Measurements from ENCODE around the gene CBLB. TPM values are rescaled to one million over a fixed set of nuclear protein-coding genes. Genes with fewer than 3 reads are reported as not detected.

Gene CBLB
- total RNA-seq, 1 experiment from 2014 or later, result 34.3 TPM

DNA sequence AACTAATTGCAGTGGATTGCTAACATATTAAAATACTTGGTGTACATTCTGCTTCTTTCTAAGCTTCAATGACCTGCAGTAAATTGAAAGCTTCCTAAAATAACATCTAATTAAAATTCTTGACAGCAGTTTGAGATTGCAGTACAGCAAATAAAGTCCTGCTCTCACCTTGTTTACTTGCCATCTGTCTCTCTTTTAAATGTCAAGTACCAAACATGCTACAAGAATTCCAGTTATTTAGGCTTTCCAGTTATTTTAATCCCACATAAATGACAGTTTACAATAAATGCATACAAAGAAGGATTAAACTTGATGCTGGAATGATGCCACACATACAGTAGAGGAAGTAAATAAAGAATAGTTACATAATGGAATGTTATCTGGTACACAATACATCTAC, 33.2 kb downstream of the CBLB start:
- CTCF ChIA-PET, result no interaction called here
- no peak overlapping the region for H3K4me3 Mint-ChIP-seq (ENCODE audit: unreplicated experiment)
- no peak for DNase-seq
- peaks cover 8% of the 10 kb centered on the region for H3K4me1 ChIP-seq
- TF ChIP-seq, protein P1, sequence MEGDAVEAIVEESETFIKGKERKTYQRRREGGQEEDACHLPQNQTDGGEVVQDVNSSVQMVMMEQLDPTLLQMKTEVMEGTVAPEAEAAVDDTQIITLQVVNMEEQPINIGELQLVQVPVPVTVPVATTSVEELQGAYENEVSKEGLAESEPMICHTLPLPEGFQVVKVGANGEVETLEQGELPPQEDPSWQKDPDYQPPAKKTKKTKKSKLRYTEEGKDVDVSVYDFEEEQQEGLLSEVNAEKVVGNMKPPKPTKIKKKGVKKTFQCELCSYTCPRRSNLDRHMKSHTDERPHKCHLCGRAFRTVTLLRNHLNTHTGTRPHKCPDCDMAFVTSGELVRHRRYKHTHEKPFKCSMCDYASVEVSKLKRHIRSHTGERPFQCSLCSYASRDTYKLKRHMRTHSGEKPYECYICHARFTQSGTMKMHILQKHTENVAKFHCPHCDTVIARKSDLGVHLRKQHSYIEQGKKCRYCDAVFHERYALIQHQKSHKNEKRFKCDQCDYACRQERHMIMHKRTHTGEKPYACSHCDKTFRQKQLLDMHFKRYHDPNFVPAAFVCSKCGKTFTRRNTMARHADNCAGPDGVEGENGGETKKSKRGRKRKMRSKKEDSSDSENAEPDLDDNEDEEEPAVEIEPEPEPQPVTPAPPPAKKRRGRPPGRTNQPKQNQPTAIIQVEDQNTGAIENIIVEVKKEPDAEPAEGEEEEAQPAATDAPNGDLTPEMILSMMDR (IDR thresholded peaks at IDR 0.05; ENCODE audit: insufficient read depth in 1 of 2, low read depth in 1 of 2, low read length in 1 of 2, severe bottlenecking in 1 of 2, unreplicated experiment in 1 of 2), result no peak
- BruUV-seq (replicated peaks), result no TSS peak
- no peak overlapping the region for H3K4me3 ChIP-seq (ENCODE audit: low read depth, low read length)
- no peaks in the 10 kb centered on the region for H3K27me3 ChIP-seq (replicated peaks; ENCODE audit: control insufficient read depth, insufficient read depth, low read length)
- peaks cover 13% of the 10 kb centered on the region for H3K4me1 Mint-ChIP-seq (ENCODE audit: low read depth, unreplicated experiment)
- no peak overlapping the region for H3K27ac Mint-ChIP-seq (ENCODE audit: unreplicated experiment)
- H3K36me3 ChIP-seq (ENCODE audit: control insufficient read depth, insufficient read depth, low read length), result no peaks in the 10 kb centered on the region; the same call in 1 of the 2 replicates
- H3K27me3 Mint-ChIP-seq (ENCODE audit: insufficient read depth, unreplicated experiment), result no peaks in the 10 kb centered on the region
- intact Hi-C loops (cut with micrococcal nuclease; ENCODE audit: unreplicated experiment), result no loop called here
- POLR2A ChIA-PET, result no interaction called here
- H3K36me3 Mint-ChIP-seq (ENCODE audit: insufficient read depth, unreplicated experiment), result no peaks in the 10 kb centered on the region
- H3K9me3 ChIP-seq, result no peaks in the 10 kb centered on the region
- H3K9me3 Mint-ChIP-seq (ENCODE audit: unreplicated experiment), result no peaks in the 10 kb centered on the region

DNA sequence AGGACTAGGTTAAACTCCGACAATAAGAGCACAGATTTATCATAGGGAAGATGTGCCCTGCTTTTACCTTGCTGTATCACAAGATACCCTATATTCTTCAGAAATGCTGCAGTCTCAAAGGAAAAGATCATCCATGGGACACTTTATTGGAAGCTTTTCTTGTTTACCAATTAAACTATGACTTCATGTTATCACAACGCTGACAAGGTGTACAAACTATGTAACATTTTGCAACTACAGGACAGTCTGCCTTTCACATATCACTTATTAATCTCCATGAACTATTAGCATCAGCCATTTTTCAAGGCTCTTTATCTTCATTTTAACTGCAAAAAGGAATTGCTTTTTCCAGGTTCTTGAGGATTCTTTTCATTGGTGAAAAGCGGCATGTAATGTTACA, 34.0 kb downstream of the CBLB start:
- intact Hi-C loops (cut with micrococcal nuclease; ENCODE audit: unreplicated experiment), result no loop called here
- no peaks in the 10 kb centered on the region for H3K9me3 ChIP-seq
- H3K36me3 ChIP-seq (ENCODE audit: control insufficient read depth, insufficient read depth, low read length), result no peaks in the 10 kb centered on the region; the same call in 1 of the 2 replicates
- TF ChIP-seq, protein P1 (IDR thresholded peaks at IDR 0.05; ENCODE audit: insufficient read depth in 1 of 2, low read depth in 1 of 2, low read length in 1 of 2, severe bottlenecking in 1 of 2, unreplicated experiment in 1 of 2), result no peak
- POLR2A ChIA-PET, result no interaction called here
- Mint-ChIP-seq H3K4me3 (ENCODE audit: unreplicated experiment) (no peak overlapping the region), H3K36me3 (ENCODE audit: insufficient read depth, unreplicated experiment) (no peaks in the 10 kb centered on the region), H3K4me1 (ENCODE audit: low read depth, unreplicated experiment) (peaks cover 13% of the 10 kb centered on the region), H3K27me3 (ENCODE audit: insufficient read depth, unreplicated experiment) (no peaks in the 10 kb centered on the region), H3K9me3 (ENCODE audit: unreplicated experiment) (no peaks in the 10 kb centered on the region), H3K27ac (ENCODE audit: unreplicated experiment) (no peak overlapping the region)
- BruUV-seq (replicated peaks), result no TSS peak
- H3K4me3 ChIP-seq (ENCODE audit: low read depth, low read length), result no peak overlapping the region
- H3K4me1 ChIP-seq, result peaks cover 8% of the 10 kb centered on the region
- no peaks in the 10 kb centered on the region for H3K27me3 ChIP-seq (replicated peaks; ENCODE audit: control insufficient read depth, insufficient read depth, low read length)
- CTCF ChIA-PET, result no interaction called here
- no peak for DNase-seq

DNA sequence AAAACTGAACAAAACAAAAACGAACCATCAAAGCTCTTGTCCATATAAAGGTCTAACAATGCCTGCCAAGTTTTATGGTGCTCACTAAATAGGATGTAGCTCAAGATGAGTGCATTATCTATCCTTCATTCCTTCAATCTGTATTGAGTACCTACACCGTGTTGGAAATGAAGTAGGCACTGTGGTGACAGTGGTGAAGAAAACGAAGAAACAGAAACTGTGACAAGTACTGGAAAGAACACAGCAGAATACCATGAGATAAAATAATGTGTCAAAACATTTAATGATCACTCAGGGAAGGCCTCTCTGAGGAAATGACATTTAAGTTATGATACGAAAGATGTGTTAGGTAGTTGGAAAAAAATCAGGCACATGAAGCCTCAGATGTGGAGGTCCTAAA, 36.2 kb downstream of the CBLB start:
- H3K27ac Mint-ChIP-seq (ENCODE audit: unreplicated experiment), result no peak overlapping the region
- H3K36me3 ChIP-seq (ENCODE audit: control insufficient read depth, insufficient read depth, low read length), result no peaks in the 10 kb centered on the region; the same call in 1 of the 2 replicates
- peaks cover 6% of the 10 kb centered on the region for H3K4me1 Mint-ChIP-seq (ENCODE audit: low read depth, unreplicated experiment)
- ChIA-PET POLR2A (no interaction called here), CTCF (no interaction called here)
- no peaks in the 10 kb centered on the region for H3K9me3 Mint-ChIP-seq (ENCODE audit: unreplicated experiment)
- TF ChIP-seq, protein P1 (IDR thresholded peaks at IDR 0.05; ENCODE audit: insufficient read depth in 1 of 2, low read depth in 1 of 2, low read length in 1 of 2, severe bottlenecking in 1 of 2, unreplicated experiment in 1 of 2), result no peak
- no peaks in the 10 kb centered on the region for H3K27me3 ChIP-seq (replicated peaks; ENCODE audit: control insufficient read depth, insufficient read depth, low read length)
- H3K4me1 ChIP-seq, result peaks cover 8% of the 10 kb centered on the region
- DNase-seq, result no peak
- H3K4me3 Mint-ChIP-seq (ENCODE audit: unreplicated experiment), result no peak overlapping the region
- no peaks in the 10 kb centered on the region for H3K36me3 Mint-ChIP-seq (ENCODE audit: insufficient read depth, unreplicated experiment)
- H3K9me3 ChIP-seq, result no peaks in the 10 kb centered on the region
- no peaks in the 10 kb centered on the region for H3K27me3 Mint-ChIP-seq (ENCODE audit: insufficient read depth, unreplicated experiment)
- intact Hi-C loops (cut with micrococcal nuclease; ENCODE audit: unreplicated experiment), result no loop called here
- BruUV-seq (replicated peaks), result no TSS peak
- H3K4me3 ChIP-seq (ENCODE audit: low read depth, low read length), result no peak overlapping the region

Data from Caco-2 (cell line).